HG03139 (cell line): ENCODE results near the gene PISD.
"Not testable (repeated sequence)": the region's sequence is repeated elsewhere in the genome, so short reads cannot be mapped to it uniquely, and the experiment has no call there.

Experiments used
- ATAC-seq: cut with Tn5 transposase; IDR thresholded peaks from one replicate; pipeline ENCODE4 v1.9.1; 2021; ENCODE audit not compliant: unreplicated experiment

PISD gene

DNA sequence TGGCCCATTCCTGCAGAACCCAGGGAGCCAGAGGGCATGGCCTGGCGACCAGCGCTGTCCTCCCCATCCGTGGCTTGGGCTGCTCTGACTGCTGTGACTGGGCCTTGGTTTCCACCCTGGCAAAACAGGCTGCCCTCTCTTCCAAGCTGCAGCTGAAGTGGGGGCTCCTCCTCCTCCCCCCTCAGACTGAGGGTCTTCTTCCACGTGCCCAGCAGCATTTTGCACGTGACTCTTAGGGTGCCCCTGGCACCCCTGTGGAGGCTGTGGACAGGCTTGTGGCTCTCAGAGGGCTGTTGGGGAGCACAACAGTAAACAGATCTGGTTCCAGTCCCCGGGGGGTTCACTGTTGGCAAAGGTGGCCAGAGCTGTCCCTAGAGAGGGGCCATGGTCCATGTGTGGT is 51.4 kb downstream of the PISD start:
- no peak for ATAC-seq

DNA sequence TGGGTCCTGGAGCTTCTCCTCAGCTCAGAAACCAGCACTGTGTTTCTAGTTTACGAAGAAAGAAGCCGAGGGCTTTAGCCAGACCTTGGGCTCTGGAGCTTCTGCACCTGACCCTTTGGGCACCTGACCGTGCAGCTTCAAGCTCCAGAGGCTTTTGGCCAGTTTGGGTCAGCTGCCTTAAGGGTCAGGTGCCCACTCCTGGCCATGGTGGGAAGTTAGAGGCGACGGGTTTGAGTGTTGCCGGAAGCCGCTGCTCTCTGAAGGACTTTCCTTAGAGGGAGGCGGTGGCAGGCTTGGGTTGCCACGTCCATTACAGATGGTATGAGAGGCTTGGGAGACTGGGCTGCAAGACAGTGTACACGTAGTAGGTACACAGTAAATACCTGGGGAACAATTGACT is 52.3 kb downstream of the PISD start:
- ATAC-seq: no peak

GRCh38 chr22:31607696-31608095 is 54.3 kb downstream of the PISD start:
- ATAC-seq: no peak

DNA sequence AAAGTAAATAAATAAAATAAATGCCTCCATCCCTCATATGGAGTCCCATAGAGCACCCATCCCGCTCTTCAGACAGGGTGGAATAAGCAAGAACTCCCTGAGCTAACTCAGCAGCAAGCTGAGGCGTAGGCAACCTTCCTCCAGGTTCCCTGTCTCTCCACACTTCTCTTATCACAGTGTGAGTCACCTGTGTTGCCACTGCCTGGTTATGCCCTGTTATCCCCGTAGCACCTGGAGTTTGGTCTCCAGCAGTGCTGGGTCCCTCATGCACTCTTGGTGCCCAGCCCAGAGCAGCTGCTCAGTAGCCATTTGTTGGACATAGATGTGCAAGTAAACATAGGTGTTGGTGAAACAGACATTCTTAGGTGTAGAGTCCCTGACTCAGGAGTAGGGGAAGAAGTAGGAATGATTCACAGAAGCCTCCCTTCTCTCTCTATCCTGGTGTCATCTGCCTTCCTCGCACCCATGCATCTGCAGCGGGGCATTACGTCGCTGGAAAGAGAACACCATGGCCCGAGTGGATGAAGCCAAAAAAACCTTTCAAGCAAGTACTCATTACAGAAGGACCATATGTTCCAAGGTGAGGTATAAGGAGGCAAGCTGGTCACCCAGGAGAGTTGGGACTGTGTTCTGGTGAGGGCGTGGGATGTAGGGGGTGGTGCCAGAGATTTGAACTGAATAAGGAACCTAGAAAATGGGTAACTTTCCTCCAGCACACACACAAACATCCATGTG is 56.0 kb downstream of the PISD start:
- ATAC-seq: no peak

DNA sequence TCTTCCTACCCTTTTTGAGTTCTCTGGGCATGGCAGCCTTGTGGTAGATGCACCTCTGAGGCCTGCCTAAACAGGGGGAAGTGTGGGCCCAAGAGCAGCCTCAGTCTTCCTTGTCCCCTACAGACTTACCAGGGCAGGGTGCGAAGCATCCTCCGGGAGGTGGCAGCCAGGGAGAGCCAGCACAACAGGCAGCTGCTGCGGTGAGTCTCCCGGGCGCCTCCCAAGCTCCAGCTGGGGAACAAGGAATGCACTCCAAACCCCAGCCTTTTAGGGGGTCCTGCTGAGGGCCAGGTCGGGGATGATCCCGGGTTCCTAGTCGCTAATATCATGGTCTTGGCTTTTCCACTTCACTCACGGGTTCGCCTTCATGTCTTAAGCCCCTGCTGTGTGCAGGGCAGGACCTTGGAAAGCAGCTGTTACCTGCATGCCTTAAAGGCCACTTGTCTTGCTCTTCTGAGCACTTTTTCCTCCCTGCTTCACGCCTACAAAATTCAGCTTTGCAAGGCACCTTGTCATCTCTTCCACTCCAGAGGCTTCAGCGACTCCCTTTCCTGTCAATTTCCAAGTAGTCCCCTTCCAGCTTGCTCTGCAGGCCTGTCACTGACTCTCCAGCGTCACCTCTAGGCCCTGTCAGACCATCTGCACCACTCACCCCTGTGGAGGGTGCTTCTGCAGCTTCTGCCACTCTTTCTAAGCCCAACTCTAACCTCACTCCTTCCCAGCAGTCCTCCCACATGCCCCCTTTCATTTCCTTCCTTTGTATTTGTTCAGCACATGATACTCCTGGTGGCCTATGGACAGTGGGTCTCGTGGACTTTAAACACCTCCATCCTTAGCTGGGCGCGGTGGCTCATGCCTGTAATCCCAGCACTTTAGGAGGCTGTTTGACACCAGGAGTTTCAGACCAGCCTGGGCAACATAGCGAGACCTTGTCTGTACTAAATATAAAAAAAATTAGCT is 57.0 kb downstream of the PISD start:
- no peak for ATAC-seq

DNA sequence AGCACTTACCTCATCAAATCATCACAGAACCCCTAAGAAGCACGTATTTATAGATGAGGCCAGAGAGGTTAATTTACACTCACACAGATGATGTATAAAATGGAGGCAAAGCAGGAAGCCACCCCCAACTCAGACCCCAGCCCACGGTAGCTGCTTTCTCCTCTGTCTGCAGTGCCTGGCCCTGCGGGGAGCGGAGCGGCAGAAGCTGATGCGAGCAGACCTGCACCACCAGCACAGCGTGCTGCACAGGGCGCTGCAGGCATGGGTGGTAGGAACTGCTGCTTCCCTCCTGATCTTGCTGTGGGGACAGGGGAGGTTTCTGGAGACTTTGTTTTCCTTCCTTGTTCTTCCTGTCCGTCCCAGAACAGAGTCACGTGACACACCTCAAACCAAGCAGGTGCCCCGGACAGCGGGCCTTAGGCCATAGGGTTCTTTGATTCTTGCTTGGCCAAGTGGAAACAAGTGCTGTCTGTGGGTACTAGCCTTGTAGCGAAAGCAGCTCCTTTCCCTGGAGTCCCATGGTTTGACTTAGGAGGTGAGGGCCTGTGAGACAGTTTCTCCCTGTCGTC is 57.8 kb downstream of the PISD start:
- no peak for ATAC-seq

GRCh38 chr22:31603574-31603973 is 58.4 kb downstream of the PISD start:
- no peak for ATAC-seq

- ATAC-seq: no peak
Measured at GRCh38 chr22:31603081-31603525, 58.9 kb downstream of the PISD start.

GRCh38 chr22:31602259-31602952 is 59.6 kb downstream of the PISD start:
- ATAC-seq: no peak

GRCh38 chr22:31595271-31595670 is 66.7 kb downstream of the PISD start:
- ATAC-seq: no peak

DNA sequence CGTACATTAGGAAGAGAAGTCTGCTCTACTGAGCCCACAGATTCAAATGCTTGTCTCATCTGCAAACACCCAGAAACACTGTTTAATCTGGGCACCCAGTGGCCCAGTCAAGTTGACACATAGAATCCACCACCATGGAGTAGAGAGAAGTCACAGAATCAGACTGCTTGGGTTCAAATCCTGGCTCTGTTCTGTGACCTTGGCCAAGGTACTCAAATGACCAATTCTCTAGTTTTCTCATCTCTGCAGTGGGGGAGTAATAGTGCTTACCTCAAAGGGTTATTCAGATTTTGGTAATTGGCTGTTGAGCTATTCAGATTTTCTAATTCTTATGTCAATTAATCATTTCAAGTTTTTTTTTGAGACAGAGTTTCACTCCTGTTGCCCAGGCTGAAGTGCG is 71.9 kb downstream of the PISD start:
- ATAC-seq: not testable (repeated sequence)

DNA sequence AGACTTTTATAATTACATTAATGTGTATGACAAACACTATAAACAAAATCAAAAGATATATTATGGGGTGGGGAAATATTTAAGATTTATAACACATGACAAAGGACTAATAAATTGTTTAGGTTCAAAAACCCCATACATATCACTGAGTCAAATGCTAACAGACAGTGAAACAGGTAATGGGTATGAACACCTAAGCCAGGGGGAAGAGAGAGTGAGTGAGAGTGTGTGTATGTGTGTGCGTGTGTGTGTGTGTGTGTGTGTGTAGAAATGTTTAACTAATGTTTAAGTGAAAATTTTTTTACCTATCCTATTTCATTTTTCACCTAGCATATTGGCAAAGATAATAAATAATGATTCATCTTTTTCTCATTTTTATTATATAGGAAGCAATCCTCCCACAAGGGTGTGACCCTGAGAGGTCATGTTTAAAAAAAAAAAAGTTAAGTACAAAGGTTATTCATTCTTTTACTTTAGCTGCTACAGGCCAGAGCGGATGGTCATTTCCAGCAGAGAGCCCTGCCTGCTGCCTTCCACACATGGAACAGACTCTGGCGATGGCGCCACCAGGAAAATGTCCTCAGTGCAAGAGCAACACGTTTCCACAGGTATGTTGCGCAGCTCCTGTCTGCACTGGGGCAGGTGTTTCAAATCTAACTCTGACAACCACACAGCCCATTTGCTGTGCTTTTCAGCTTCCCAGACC is 72.9 kb downstream of the PISD start:
- ATAC-seq: no peak

GRCh38 chr22:31586137-31586920 is 75.7 kb downstream of the PISD start:
- no peak for ATAC-seq

GRCh38 chr22:31585161-31585859 is 76.7 kb downstream of the PISD start:
- no peak for ATAC-seq

DNA sequence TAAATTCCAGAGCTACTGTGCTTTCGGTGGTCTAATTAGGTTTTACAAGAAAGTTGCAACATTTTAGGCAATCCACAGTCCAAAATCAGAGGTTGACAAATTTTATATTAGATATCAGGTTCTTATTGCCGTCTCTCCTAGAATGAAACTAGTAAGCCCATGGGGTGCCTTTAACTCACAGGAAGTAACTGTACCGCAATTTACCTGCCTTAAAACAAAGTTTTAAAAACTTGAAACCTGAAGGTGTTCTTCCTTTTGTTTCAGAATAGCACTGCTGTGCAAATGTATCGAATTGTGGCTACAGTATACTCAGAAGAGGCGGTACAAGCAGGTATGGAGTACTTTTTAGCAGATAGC is 77.2 kb downstream of the PISD start:
- no peak for ATAC-seq

- ATAC-seq: no peak
Measured at GRCh38 chr22:31583861-31584485, 78.0 kb downstream of the PISD start.

DNA sequence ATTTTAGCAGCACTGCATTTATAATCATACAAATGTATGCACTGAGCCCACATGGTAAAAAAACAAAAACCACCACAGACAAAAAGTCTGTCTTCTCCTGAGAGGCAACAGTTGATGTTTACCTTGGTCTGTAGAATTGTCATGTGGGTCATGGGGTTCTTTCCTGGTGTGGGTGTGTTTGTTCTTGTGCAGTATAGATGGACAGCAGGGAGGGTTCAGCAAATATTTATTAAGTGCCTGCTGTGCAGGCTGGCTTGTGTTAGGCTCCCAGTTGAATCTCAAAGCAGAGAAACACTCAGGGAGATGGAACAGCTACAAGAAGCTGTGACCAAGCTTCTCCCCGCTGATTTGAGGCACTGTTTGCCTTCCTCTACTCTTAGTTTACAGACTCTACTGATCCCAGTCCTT is 82.2 kb downstream of the PISD start:
- no peak for ATAC-seq

DNA sequence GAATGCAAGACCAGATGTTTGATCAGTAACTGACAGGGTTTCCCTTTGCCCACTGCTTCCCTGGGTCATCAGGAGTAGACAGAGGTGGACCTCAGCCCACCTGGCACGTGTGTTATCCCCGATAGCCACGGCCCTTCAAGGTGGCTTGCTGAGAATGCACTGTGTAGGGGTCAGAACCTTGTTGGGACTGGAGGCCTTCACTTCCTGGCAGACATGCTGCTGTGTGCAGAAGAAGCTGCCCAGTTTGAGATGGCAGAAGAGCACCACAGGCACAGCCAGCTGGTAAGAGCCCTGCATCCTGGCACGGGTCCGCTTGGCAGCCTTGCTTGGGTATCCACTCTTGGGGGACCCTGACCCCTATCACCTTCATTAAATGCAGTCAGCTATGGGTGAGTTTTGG is 83.8 kb downstream of the PISD start:
- ATAC-seq: no peak

GRCh38 chr22:31577711-31578110 is 84.3 kb downstream of the PISD start:
- ATAC-seq: no peak
